WTC11 (cell line): ENCODE data around the gene KIF26A. TPM values are rescaled to one million over a fixed set of nuclear protein-coding genes. Genes with fewer than 3 reads are reported as not detected.

Experiments used
- ATAC-seq: fragments of 200-7000 bp; cut with Tn5 transposase; 2 replicates; pipeline ENCODE4 v1.10.0; 2021; ENCODE audit warnings: mild to moderate bottlenecking, moderate library complexity
- CTCF ChIA-PET: fragments of 300-600 bp; sonication (Branson Sonifier 250); formaldehyde crosslinking; loops from one replicate; lab custom pipeline; 2021; ENCODE audit warnings: antibody characterized with exemption; lab: Charles Lee
- POLR2A ChIA-PET: fragments of 350-600 bp; sonication (Branson Sonifier 250); formaldehyde crosslinking; loops from one replicate; lab custom pipeline; 2021; ENCODE audit warnings: antibody characterized with exemption; lab: Charles Lee
- DNase-seq: peaks from one replicate; pipeline ENCODE4 v3.0.0; 2021; ENCODE audit warnings: low spot score
- H3K27ac Mint-ChIP-seq: 2 replicates; pipeline ENCODE4 v1.8.0; 2021; ENCODE audit warnings: mixed read lengths
- H3K27me3 Mint-ChIP-seq: 2 replicates; pipeline ENCODE4 v1.8.0; 2021; ENCODE audit warnings: low read depth, mild to moderate bottlenecking, moderate library complexity, mixed read lengths
- H3K36me3 Mint-ChIP-seq: 2 replicates; pipeline ENCODE4 v1.8.0; 2021; ENCODE audit warnings: mixed read lengths
- H3K4me1 Mint-ChIP-seq: 2 replicates; pipeline ENCODE4 v1.8.0; 2022; ENCODE audit warnings: mixed read lengths
- H3K4me3 Mint-ChIP-seq: 2 replicates; pipeline ENCODE4 v1.8.0; 2021; ENCODE audit warnings: mild to moderate bottlenecking, moderate library complexity, mixed read lengths
- H3K9me3 Mint-ChIP-seq: 2 replicates; pipeline ENCODE4 v1.8.0; 2021; ENCODE audit warnings: mixed read lengths
- CTCF ChIP-seq: fragments of 200-600 bp; IDR thresholded peaks from 2 replicates; pipeline ENCODE4 v1.8.0; 2022; ENCODE audit warnings: antibody characterized with exemption
- EMX1 ChIP-seq: fragments of 250-450 bp; sonication (Bioruptor Pico); IDR thresholded peaks from 2 replicates; pipeline ENCODE4 v1.8.0; 2021; ENCODE audit warnings: mild to moderate bottlenecking
- ERG ChIP-seq: fragments of 250-450 bp; sonication (Bioruptor Pico); IDR thresholded peaks from 2 replicates; pipeline ENCODE4 v1.8.0; 2021; ENCODE audit warnings: mild to moderate bottlenecking
- FOXP1 ChIP-seq: sonication (generic); formaldehyde crosslinking; IDR thresholded peaks from 2 replicates; pipeline ENCODE4 v1.8.0; 2022; ENCODE audit warnings: missing genetic modification reagents, mild to moderate bottlenecking, moderate library complexity, borderline replicate concordance
- JUN ChIP-seq: sonication (generic); formaldehyde crosslinking; IDR thresholded peaks from 2 replicates; pipeline ENCODE4 v1.8.0; 2023; ENCODE audit warnings: mild to moderate bottlenecking, missing genetic modification reagents
- PRRX2 ChIP-seq: fragments of 250-450 bp; sonication (Bioruptor Pico); IDR thresholded peaks from 2 replicates; pipeline ENCODE4 v1.8.0; 2021; ENCODE audit warnings: mild to moderate bottlenecking
- USF2 ChIP-seq: sonication (generic); formaldehyde crosslinking; IDR thresholded peaks from 2 replicates; pipeline ENCODE4 v1.8.1; 2023; ENCODE audit warnings: mild to moderate bottlenecking, missing genetic modification reagents, moderate library complexity
- ZNF219 ChIP-seq: sonication (generic); formaldehyde crosslinking; IDR thresholded peaks from 2 replicates; pipeline ENCODE4 v1.8.0; 2023; ENCODE audit warnings: missing genetic modification reagents, mild to moderate bottlenecking, borderline replicate concordance
- ZNF263 ChIP-seq: sonication (generic); formaldehyde crosslinking; IDR thresholded peaks from 2 replicates; pipeline ENCODE4 v1.8.1; 2022; ENCODE audit warnings: low read depth, mild to moderate bottlenecking, moderate library complexity, missing genetic modification reagents
- ZNF416 ChIP-seq: fragments of 250-450 bp; sonication (Bioruptor Pico); IDR thresholded peaks from 2 replicates; pipeline ENCODE4 v1.9.0; 2021; ENCODE audit warnings: mild to moderate bottlenecking, inconsistent platforms
- ZNF425 ChIP-seq: fragments of 250-450 bp; sonication (Bioruptor Pico); conservative IDR thresholded peaks from 2 replicates; pipeline ENCODE4 v1.9.0; 2021; ENCODE audit warnings: mild to moderate bottlenecking
- ZNF671 ChIP-seq: fragments of 250-450 bp; sonication (Bioruptor Pico); IDR thresholded peaks from 2 replicates; pipeline ENCODE4 v1.8.0; 2021; ENCODE audit warnings: mild to moderate bottlenecking
- total RNA-seq: library from RNA; stranded (reverse); gene quantifications from 3 replicates; pipeline ENCODE4 v1.2.3, GENCODE V29; 2021
- TF ChIP-seq, protein P1 (sequence below): fragments of 250-450 bp; sonication (Bioruptor Pico); IDR thresholded peaks from 2 replicates; pipeline ENCODE4 v1.9.0; 2021; ENCODE audit warnings: moderate library complexity, mild to moderate bottlenecking, inconsistent platforms, borderline replicate concordance
- TF ChIP-seq, protein P2 (sequence below): sonication (generic); formaldehyde crosslinking; IDR thresholded peaks from 2 replicates; pipeline ENCODE4 v1.8.0; 2023; ENCODE audit warnings: missing genetic modification reagents

The KIF26A gene
- total RNA-seq, 1 experiment from 2014 or later, result 53.4 TPM

- ChIA-PET POLR2A (interaction anchor here (0.6 kb wide), 1 partner anchor 15 kb away, joined by 3 read pairs; no protein-coding TSS in a partner anchor), CTCF (interaction anchor here (0.7 to 1.3 kb wide), 6 partner anchors 34 to 358 kb away, joined by 3 to 5 read pairs (median 3); no protein-coding TSS in a partner anchor)
- Mint-ChIP-seq H3K27ac (no peak overlapping the region), H3K27me3 (no peaks in the 10 kb centered on the region), H3K36me3 (no peaks in the 10 kb centered on the region), H3K4me3 (no peak overlapping the region), H3K9me3 (no peaks in the 10 kb centered on the region), H3K4me1 (no peaks in the 10 kb centered on the region)
- ATAC-seq (no peak), DNase-seq (no peak)
- TF ChIP-seq ERG (CRISPR knock-in tag), result no peak
- no peak for TF ChIP-seq ZNF263 (CRISPR knock-in tag)
- no peak for TF ChIP-seq PRRX2 (CRISPR knock-in tag)
- TF ChIP-seq ZNF671, result no peak
- TF ChIP-seq ZNF416, result no peak
- TF ChIP-seq ZNF425 (CRISPR knock-in tag), result no peak
- TF ChIP-seq JUN (CRISPR knock-in tag), result no peak
- TF ChIP-seq FOXP1 (CRISPR knock-in tag), result no peak
- TF ChIP-seq EMX1 (CRISPR knock-in tag), result no peak
- no peak for TF ChIP-seq ZNF219 (CRISPR knock-in tag)
- TF ChIP-seq, protein P1, sequence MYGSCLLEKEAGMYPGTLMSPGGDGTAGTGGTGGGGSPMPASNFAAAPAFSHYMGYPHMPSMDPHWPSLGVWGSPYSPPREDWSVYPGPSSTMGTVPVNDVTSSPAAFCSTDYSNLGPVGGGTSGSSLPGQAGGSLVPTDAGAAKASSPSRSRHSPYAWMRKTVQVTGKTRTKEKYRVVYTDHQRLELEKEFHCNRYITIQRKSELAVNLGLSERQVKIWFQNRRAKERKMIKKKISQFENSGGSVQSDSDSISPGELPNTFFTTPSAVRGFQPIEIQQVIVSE (CRISPR knock-in tag), result no peak
- TF ChIP-seq, protein P2, sequence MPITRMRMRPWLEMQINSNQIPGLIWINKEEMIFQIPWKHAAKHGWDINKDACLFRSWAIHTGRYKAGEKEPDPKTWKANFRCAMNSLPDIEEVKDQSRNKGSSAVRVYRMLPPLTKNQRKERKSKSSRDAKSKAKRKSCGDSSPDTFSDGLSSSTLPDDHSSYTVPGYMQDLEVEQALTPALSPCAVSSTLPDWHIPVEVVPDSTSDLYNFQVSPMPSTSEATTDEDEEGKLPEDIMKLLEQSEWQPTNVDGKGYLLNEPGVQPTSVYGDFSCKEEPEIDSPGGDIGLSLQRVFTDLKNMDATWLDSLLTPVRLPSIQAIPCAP, result no peak
Observed at GRCh38 chr14:104205781-104206180, 67.4 kb downstream of the KIF26A start.

DNA sequence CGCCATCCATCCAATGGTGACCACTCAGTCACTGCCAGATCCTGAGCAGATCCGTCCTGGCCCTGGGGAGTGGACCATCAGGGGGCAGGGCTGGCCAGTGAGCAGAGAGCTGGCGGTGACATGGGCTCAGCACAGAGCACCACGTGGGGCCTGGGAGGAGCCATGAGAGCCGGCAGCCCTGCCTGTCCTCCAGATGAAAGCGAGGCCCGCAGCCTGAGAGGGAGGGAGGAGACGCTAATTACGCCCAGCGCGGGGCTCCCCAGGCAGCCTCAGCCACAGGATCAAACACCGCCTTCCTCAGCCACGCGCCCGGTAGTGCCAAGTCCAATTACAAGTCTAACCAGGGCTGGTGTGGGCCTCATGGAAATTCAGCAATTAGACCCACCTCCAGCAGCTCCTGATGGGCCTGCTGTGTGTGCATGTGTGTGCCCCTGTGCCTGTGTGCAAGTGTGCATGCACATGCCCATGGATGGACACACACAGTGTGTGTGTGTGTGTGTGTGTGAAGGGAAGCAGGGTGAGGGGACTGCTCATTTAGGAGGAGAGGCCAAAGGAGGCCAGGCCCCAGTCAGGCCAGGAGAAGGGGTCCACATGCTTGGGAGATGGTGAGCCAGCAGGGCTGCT, 68.0 kb downstream of the KIF26A start:
- H3K4me1 Mint-ChIP-seq, result no peaks in the 10 kb centered on the region
- DNase-seq (no peak), ATAC-seq (peak; percentile 39)
- ChIA-PET POLR2A (no interaction called here), CTCF (interaction anchor here (0.7 to 1.3 kb wide), 3 partner anchors 62 to 86 kb away, joined by 3 to 5 read pairs (median 5); no protein-coding TSS in a partner anchor)
- no peaks in the 10 kb centered on the region for H3K36me3 Mint-ChIP-seq
- H3K27ac Mint-ChIP-seq, result peak overlapping the region; percentile 27; the same call in 1 of the 2 replicates
- H3K9me3 Mint-ChIP-seq, result no peaks in the 10 kb centered on the region
- peak; percentile 58; the same call in 1 of the 2 replicates for TF ChIP-seq USF2 (CRISPR knock-in tag)
- no peak for TF ChIP-seq CTCF
- H3K4me3 Mint-ChIP-seq, result no peak overlapping the region
- no peaks in the 10 kb centered on the region for H3K27me3 Mint-ChIP-seq
